GM18519 (cell line): ENCODE measurements around the gene FARS2.
"Not testable (repeated sequence)": the region's sequence is repeated elsewhere in the genome, so short reads cannot be mapped to it uniquely, and the experiment has no call there.

Experiments
- ATAC-seq: cut with Tn5 transposase; IDR thresholded peaks from one replicate; pipeline ENCODE4 v1.9.1; 2021; ENCODE audit warnings: mild to moderate bottlenecking, moderate library complexity; ENCODE audit not compliant: unreplicated experiment, low FRiP score

FARS2 gene

GRCh38 chr6:5796555-5796954, 535.2 kb downstream of the FARS2 start:
- ATAC-seq, result not testable (repeated sequence)

- not testable (repeated sequence) for ATAC-seq
These were observed 545.1 kb downstream of the FARS2 start for GRCh38 chr6:5806406-5806805.

- ATAC-seq, result no peak
These were observed 548.1 kb downstream of the FARS2 start for GRCh38 chr6:5809450-5809849.

DNA sequence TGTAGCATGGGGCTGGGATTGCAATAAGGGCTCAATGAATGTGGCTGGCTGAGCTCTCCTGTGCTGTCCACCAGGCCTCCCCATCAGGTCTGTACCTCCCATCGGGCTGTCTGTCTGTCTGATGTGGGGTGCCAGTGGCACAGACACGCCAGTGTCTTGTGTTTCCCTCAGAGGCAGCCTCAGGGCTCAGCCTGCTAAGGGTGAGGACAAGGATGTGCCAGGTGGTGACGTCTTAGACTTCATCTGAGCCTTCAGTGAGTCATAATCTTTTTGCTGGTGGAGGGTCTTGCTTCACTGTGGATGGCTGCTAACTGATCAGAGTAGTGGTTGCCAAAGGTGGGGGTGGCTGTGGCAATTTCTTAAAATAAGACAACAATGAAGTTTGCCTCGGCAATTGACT, 550.7 kb downstream of the FARS2 start:
- ATAC-seq, result no peak

GRCh38 chr6:5813625-5814027, 552.3 kb downstream of the FARS2 start:
- ATAC-seq, result no peak

GRCh38 chr6:5814116-5814515, 552.8 kb downstream of the FARS2 start:
- no peak for ATAC-seq

DNA sequence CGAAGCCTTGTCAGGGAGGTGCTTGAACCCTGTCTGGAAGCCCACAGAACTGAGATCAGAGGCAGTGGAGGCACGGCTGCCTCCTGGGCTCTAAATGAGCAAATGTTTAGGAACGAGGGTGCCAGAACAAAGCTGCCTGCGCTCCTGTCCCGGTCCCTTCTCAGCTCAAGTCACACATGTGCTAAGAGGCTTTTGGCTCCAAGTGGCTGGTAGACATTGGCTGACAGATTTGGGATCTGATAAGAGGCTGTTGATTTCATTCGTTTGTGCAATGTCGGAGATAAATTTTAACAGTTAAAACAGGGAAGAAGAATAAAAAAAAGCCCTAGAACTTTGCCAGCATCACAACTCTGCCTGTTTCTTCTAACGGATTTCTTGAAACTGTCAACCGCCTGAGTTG, 553.6 kb downstream of the FARS2 start:
- ATAC-seq, result no peak

DNA sequence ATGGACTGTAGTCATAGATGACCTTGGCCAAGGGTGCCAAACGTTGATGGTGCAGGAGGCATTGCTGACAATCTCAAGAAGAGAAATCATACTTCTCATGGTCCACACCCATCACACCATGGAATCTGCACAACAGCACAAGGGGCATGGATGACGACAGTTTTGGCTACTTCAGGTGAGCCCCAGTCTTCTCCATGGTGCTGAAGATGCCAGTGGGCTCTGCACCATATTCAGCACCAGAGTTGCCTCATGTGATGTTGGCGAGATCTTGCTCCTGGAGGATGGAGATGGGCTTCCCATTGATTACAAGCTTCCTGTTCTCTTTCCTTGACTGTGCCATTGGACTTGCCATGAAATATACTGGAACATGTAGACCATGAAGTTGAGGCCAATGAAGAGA, 556.6 kb downstream of the FARS2 start:
- no peak for ATAC-seq

DNA sequence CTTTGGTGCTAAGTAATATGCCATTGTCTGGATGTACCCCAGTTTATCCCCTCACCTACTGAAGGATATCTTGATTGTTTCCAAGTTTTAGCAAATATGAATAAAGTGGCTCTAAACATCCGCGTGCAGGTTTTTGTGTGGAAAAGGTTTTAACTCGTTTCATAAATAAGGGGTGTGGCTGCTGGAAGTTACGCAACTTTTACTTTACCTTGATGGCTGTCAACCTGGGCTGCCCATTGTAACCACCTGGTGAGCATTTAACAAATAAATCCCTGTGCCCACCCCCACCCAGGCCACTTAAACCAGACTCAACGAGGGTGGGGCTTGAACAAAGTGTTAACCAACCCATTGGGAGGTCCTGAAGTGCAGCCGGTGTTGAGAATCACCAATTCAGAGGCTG, 557.6 kb downstream of the FARS2 start:
- ATAC-seq, result no peak
